ENCODE results near the gene SLC41A2.

- TF ChIP-seq GABPA (IDR thresholded peaks at IDR 0.05; ENCODE audit: low read depth) (no peak), CTCF (IDR thresholded peaks at IDR 0.05; ENCODE audit: insufficient read depth, low read length) (no peak), POLR2AphosphoS5 (IDR thresholded peaks at IDR 0.05; ENCODE audit: low read depth) (no peak), REST (IDR thresholded peaks at IDR 0.05; ENCODE audit: insufficient replicate concordance, low read depth) (no peak)
Observed at GRCh38 chr12:104958001-104958804, at the start of gene SLC41A2.
